ENCODE data around the gene DNPH1. TPM values are rescaled to one million over a fixed set of nuclear protein-coding genes. Genes with fewer than 3 reads are reported as not detected.

The DNPH1 gene
- total RNA-seq, 1 donor from 2014 or later = 52.3 TPM

GRCh38 chr6:43253401-43253800 lies 24.1 kb upstream of the DNPH1 start:
- Mint-ChIP-seq H3K27ac (no peak overlapping the region), H3K36me3 (no peaks in the 10 kb centered on the region), H3K4me3 (no peak overlapping the region), H3K9me3 (no peaks in the 10 kb centered on the region), H3K27me3 (peaks cover 32% of the 10 kb centered on the region), H3K4me1 (ENCODE audit: unreplicated experiment) (peaks cover 28% of the 10 kb centered on the region)
- no peak for DNase-seq (ENCODE audit: extremely low spot score, unreplicated experiment)
- no peak for TF ChIP-seq CTCF (conservative IDR thresholded peaks at IDR 0.05)

GRCh38 chr6:43250992-43251373 lies 21.7 kb upstream of the DNPH1 start:
- Mint-ChIP-seq H3K4me1 (ENCODE audit: unreplicated experiment) (peaks cover 31% of the 10 kb centered on the region), H3K36me3 (no peaks in the 10 kb centered on the region), H3K27me3 (peaks cover 28% of the 10 kb centered on the region), H3K27ac (no peak overlapping the region), H3K4me3 (peak overlapping the region; percentile 5), H3K9me3 (no peaks in the 10 kb centered on the region)
- TF ChIP-seq CTCF (conservative IDR thresholded peaks at IDR 0.05) = no peak
- DNase-seq (ENCODE audit: extremely low spot score, unreplicated experiment) = no peak

- DNase-seq (ENCODE audit: extremely low spot score, unreplicated experiment) = no peak
- no peak for TF ChIP-seq CTCF (conservative IDR thresholded peaks at IDR 0.05)
- Mint-ChIP-seq H3K27ac (no peak overlapping the region), H3K4me1 (ENCODE audit: unreplicated experiment) (peaks cover 26% of the 10 kb centered on the region), H3K27me3 (peaks cover 25% of the 10 kb centered on the region), H3K9me3 (no peaks in the 10 kb centered on the region), H3K36me3 (no peaks in the 10 kb centered on the region), H3K4me3 (no peak overlapping the region)
These were observed 19.5 kb upstream of the DNPH1 start for GRCh38 chr6:43248791-43249190.

- no peak for DNase-seq (ENCODE audit: extremely low spot score, unreplicated experiment)
- Mint-ChIP-seq H3K27me3 (peaks cover 24% of the 10 kb centered on the region), H3K27ac (no peak overlapping the region), H3K36me3 (no peaks in the 10 kb centered on the region), H3K4me3 (no peak overlapping the region), H3K4me1 (ENCODE audit: unreplicated experiment) (peaks cover 26% of the 10 kb centered on the region), H3K9me3 (no peaks in the 10 kb centered on the region)
- TF ChIP-seq CTCF (conservative IDR thresholded peaks at IDR 0.05) = no peak
These were observed 18.8 kb upstream of the DNPH1 start for GRCh38 chr6:43248101-43248500.

- peak; percentile 83 for DNase-seq (ENCODE audit: extremely low spot score, unreplicated experiment)
- Mint-ChIP-seq H3K9me3 (no peaks in the 10 kb centered on the region), H3K4me1 (ENCODE audit: unreplicated experiment) (peaks cover 26% of the 10 kb centered on the region), H3K4me3 (no peak overlapping the region), H3K27ac (peak overlapping the region; percentile 16), H3K36me3 (no peaks in the 10 kb centered on the region), H3K27me3 (peaks cover 20% of the 10 kb centered on the region)
- no peak for TF ChIP-seq CTCF (conservative IDR thresholded peaks at IDR 0.05)
These were observed 18.1 kb upstream of the DNPH1 start for GRCh38 chr6:43247114-43247999.
